Endothelial cell of umbilical vein (primary cell): ENCODE results near the gene XPNPEP1. TPM values are rescaled to one million over a fixed set of nuclear protein-coding genes. Genes with fewer than 3 reads are reported as not detected.

Source experiments
- BruUV-seq: library from RNA; stranded (reverse); fragments of 400-500 nt; replicated peaks from 2 replicates; lab custom pipeline; 2021; lab: Mats Ljungman, UMichigan
- CTCF ChIA-PET: fragments of 300-600, 350-600 bp; sonication (Branson Sonifier 250); formaldehyde crosslinking; loops from one replicate; lab custom pipeline; 2021; ENCODE audit warnings: antibody characterized with exemption, inconsistent platforms; lab: Charles Lee
- POLR2A ChIA-PET: fragments of 300-600, 350-600 bp; sonication (Branson Sonifier 250); formaldehyde crosslinking; loops from one replicate; lab custom pipeline; 2021; ENCODE audit warnings: antibody characterized with exemption, inconsistent platforms; lab: Charles Lee
- DNase-seq: peaks from one replicate; pipeline ENCODE4 v3.0.0-alpha.2; 2011; ENCODE audit warnings: low read depth, low spot score
- FAIRE-seq: peaks from 2 replicates; lab custom pipeline; 2011; peaks lifted over from hg19 to GRCh38; lab: Jason Lieb, UNC
- H2AFZ ChIP-seq: 2 replicates; pipeline ENCODE4 v1.6.0; 2012; ENCODE audit warnings: low read depth, low read length, control low read depth, inconsistent platforms
- H3K27ac ChIP-seq: 2 replicates; pipeline ENCODE4 v1.5.1; 2011; ENCODE audit warnings: low read depth, mild to moderate bottlenecking, control low read depth, low read length, moderate library complexity; ENCODE audit not compliant: insufficient read depth
- H3K27me3 ChIP-seq, 2 experiments: 2 replicates each; pipeline versions ENCODE4 v1.6.0 to v1.6.1; 2011; ENCODE audit warnings: low read length in 2 of 2, mixed read lengths in 1 of 2; ENCODE audit not compliant: control insufficient read depth in 2 of 2, insufficient read depth in 2 of 2
- H3K36me3 ChIP-seq, 2 experiments: 2 replicates in 1 of 2; 3 replicates in 1 of 2; pipeline ENCODE4 v1.5.1; 2011; ENCODE audit warnings: low read length in 2 of 2, mild to moderate bottlenecking in 1 of 2, moderate library complexity in 1 of 2; ENCODE audit not compliant: control insufficient read depth in 2 of 2, insufficient read depth in 2 of 2; ENCODE audit errors: extremely low read depth in 1 of 2
- H3K4me1 ChIP-seq: 3 replicates; pipeline ENCODE4 v1.5.1; 2011; ENCODE audit warnings: mild to moderate bottlenecking, low read length; ENCODE audit not compliant: control insufficient read depth, insufficient read depth; ENCODE audit errors: extremely low read depth
- H3K4me2 ChIP-seq: 2 replicates; pipeline ENCODE4 v1.6.1; 2011; ENCODE audit warnings: low read length, control low read depth, mixed read lengths; ENCODE audit not compliant: insufficient read depth
- H3K4me3 ChIP-seq, 3 experiments: fragments of 200-600 bp in 1 of 3; sonication (generic), shearing (Covaris generic) in 1 of 3; replicated peaks in 1 of 3; 2 replicates each; pipeline ENCODE4 v1.5.1; 2011 to 2016; ENCODE audit warnings: control low read depth in 3 of 3, low read length in 3 of 3, mild to moderate bottlenecking in 2 of 3, inconsistent platforms in 1 of 3, low read depth in 1 of 3, moderate library complexity in 1 of 3; ENCODE audit not compliant: insufficient read depth in 1 of 3
- H3K79me2 ChIP-seq: 2 replicates; pipeline ENCODE4 v1.6.0; 2012; ENCODE audit warnings: low read length, inconsistent platforms; ENCODE audit not compliant: control insufficient read depth, insufficient read depth
- H3K9ac ChIP-seq: replicated peaks from 2 replicates; pipeline ENCODE3; 2011; ENCODE audit warnings: low read length, control low read depth; ENCODE audit not compliant: insufficient read depth; ENCODE audit errors: extremely low read depth
- H3K9me1 ChIP-seq: replicated peaks from 3 replicates; pipeline ENCODE4 v1.6.0; 2011; ENCODE audit warnings: mild to moderate bottlenecking, low read length; ENCODE audit not compliant: control insufficient read depth, insufficient read depth; ENCODE audit errors: extremely low read depth
- H3K9me3 ChIP-seq: replicated peaks from 2 replicates; pipeline ENCODE4 v1.5.1; 2012; ENCODE audit warnings: low read length, inconsistent platforms; ENCODE audit not compliant: control insufficient read depth, insufficient read depth
- H4K20me1 ChIP-seq: replicated peaks from 2 replicates; pipeline ENCODE3; 2011; ENCODE audit warnings: mild to moderate bottlenecking, low read length; ENCODE audit not compliant: control insufficient read depth, insufficient read depth; ENCODE audit errors: extremely low read depth
- CTCF ChIP-seq, 2 donors: IDR thresholded peaks; 1 replicate in 1 of 2; 2 replicates in 1 of 2; pipeline ENCODE4 v1.5.1; 2011; ENCODE audit warnings: low read length in 2 of 2, mild to moderate bottlenecking in 2 of 2, moderate library complexity in 2 of 2, control low read depth in 1 of 2, inconsistent platforms in 1 of 2, low read depth in 1 of 2; ENCODE audit not compliant: insufficient read depth in 1 of 2; ENCODE audit errors: extremely low read depth in 1 of 2
- EZH2 ChIP-seq: IDR thresholded peaks from 2 replicates; pipeline ENCODE4 v1.6.1; 2012; ENCODE audit warnings: borderline replicate concordance, low read depth, mild to moderate bottlenecking, moderate library complexity, low read length, inconsistent platforms; ENCODE audit not compliant: severe bottlenecking
- FOS ChIP-seq: IDR thresholded peaks from 2 replicates; pipeline ENCODE4 v1.6.1; 2011; ENCODE audit warnings: mild to moderate bottlenecking, low read length, moderate library complexity, borderline replicate concordance; ENCODE audit not compliant: insufficient read depth
- GATA2 ChIP-seq: IDR thresholded peaks from 2 replicates; pipeline ENCODE4 v1.7.0; 2011; ENCODE audit warnings: low read depth, mild to moderate bottlenecking, moderate library complexity, mixed read lengths, low read length; ENCODE audit not compliant: insufficient read length, insufficient read depth
- JUN ChIP-seq: IDR thresholded peaks from 2 replicates; pipeline ENCODE4 v1.6.1; 2011; ENCODE audit warnings: borderline replicate concordance, low read depth; ENCODE audit not compliant: insufficient read length, insufficient read depth
- MYC ChIP-seq: IDR thresholded peaks from one replicate; pipeline ENCODE4 v1.6.1; 2011; ENCODE audit warnings: mild to moderate bottlenecking, low read depth, low read length
- POLR2A ChIP-seq: IDR thresholded peaks from 2 replicates; pipeline ENCODE4 v1.6.1; 2012; ENCODE audit warnings: low read depth, mild to moderate bottlenecking, control low read depth, low read length
- POLR2AphosphoS5 ChIP-seq: IDR thresholded peaks from 2 replicates; pipeline ENCODE4 v1.6.1; 2012; ENCODE audit warnings: low read depth, mild to moderate bottlenecking, control low read depth, low read length, moderate library complexity; ENCODE audit not compliant: insufficient read depth
- dilution Hi-C: fragments of 300-500 bp; cut with MboI; formaldehyde crosslinking; loops from one replicate; pipeline ENCODE4 v1.15.0; 2019; ENCODE audit warnings: low sequenced_read_pairs; ENCODE audit not compliant: extremely low pct_ligation_motif_present
- intact Hi-C: fragments of 100-400 bp; cut with micrococcal nuclease; formaldehyde crosslinking; loops from one replicate; pipeline ENCODE4 v1.10.0; 2022
- polyA plus RNA-seq, 4 experiments: library from polyadenylated mRNA; depleted of rRNA in 3 of 4; stranded (reverse) in 3 of 4; unstranded in 1 of 4; fragments of >200 nt; gene quantifications; 2 replicates each; pipeline versions ENCODE4 v1.2.1 to v1.2.3, GENCODE V29; 2011 to 2012; ENCODE audit warnings: missing spikeins in 1 of 4
- total RNA-seq: library from RNA; stranded (reverse); gene quantifications from 2 replicates; pipeline ENCODE4 v1.2.3, GENCODE V29; 2021
- TF ChIP-seq, protein P1 (sequence below): IDR thresholded peaks from 2 replicates; pipeline ENCODE4 v1.6.1; 2011; ENCODE audit not compliant: insufficient read depth, insufficient read length

XPNPEP1 gene
- total and polyA plus RNA-seq, 2 donors (not counting 3 experiments of a cell fraction or from before 2014, with no cell fraction given) = 81.1 to 245 TPM

DNA sequence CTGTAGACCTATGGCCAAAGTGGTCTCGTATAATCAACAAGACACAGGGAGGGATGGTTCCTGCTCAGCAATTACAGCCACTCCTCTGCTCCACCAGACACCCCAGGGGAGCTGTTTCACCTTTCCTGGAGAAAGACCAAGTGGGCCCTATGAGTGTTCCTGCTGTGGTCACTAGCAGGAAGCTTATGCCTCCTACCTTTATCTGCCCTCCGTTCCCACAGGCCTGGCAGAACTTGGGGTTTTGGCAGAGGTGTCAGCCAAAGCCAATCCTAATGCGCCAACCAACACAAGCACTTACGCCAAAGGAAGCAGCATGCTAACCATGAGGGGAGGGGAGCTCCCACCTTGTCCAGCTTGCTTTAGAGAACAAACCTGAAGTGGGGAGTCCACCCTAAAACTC lies 31.2 kb downstream of the XPNPEP1 start:
- H3K9me3 ChIP-seq = no peaks in the 10 kb centered on the region
- dilution Hi-C loops (loop anchor here (25.0 kb wide), 1 partner anchor 395 kb away; no protein-coding TSS in a partner anchor), intact Hi-C loops (no loop called here)
- H3K27me3 ChIP-seq = no peaks in the 10 kb centered on the region
- POLR2A ChIA-PET = no interaction called here
- H3K9ac ChIP-seq = no peak overlapping the region
- CTCF ChIA-PET = interaction anchor here (1.2 to 1.4 kb wide), 2 partner anchors 8 to 24 kb away, joined by 3 to 8 read pairs; no protein-coding TSS in a partner anchor
- FAIRE-seq (no peak), DNase-seq (no peak)
- H2AFZ ChIP-seq = no peak overlapping the region
- no peaks in the 10 kb centered on the region for H4K20me1 ChIP-seq
- H3K4me1 ChIP-seq = peaks cover 14% of the 10 kb centered on the region
- H3K9me1 ChIP-seq = no peaks in the 10 kb centered on the region
- peaks cover 0 to 20% of the 10 kb centered on the region in 2 experiments for H3K36me3 ChIP-seq
- no peak overlapping the region for H3K4me2 ChIP-seq
- TF ChIP-seq POLR2A (no peak), CTCF (IDR thresholded peaks at IDR 0.05; ENCODE audit: extremely low read depth in 1 of 2, insufficient read depth in 1 of 2, low read depth in 1 of 2, low read length in 2 of 2) (no peak), MYC (no peak), EZH2 (no peak), FOS (no peak), GATA2 (no peak), JUN (no peak), POLR2AphosphoS5 (no peak)
- TF ChIP-seq, protein P1, sequence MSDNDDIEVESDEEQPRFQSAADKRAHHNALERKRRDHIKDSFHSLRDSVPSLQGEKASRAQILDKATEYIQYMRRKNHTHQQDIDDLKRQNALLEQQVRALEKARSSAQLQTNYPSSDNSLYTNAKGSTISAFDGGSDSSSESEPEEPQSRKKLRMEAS = no peak
- no TSS peak for BruUV-seq
- no peak overlapping the region for H3K27ac ChIP-seq
- H3K4me3 ChIP-seq = no peak overlapping the region
- peaks cover 2% of the 10 kb centered on the region for H3K79me2 ChIP-seq
